HG03060 (cell line): ENCODE data around the gene PIPOX.

Experiments
- ATAC-seq: cut with Tn5 transposase; IDR thresholded peaks from one replicate; pipeline ENCODE4 v1.9.1; 2021; ENCODE audit warnings: low read depth, moderate number of reproducible peaks; ENCODE audit not compliant: unreplicated experiment

The PIPOX gene

GRCh38 chr17:29042679-29043538, at the start of gene PIPOX:
Gene PIPOX, plus strand, starts transcription at chr17:29043141. Its CDS starts 85 bp downstream, at chr17:29043226.
- ATAC-seq = no peak

GRCh38 chr17:28993645-28994426, 49.1 kb upstream of the PIPOX start:
- no peak for ATAC-seq

- no peak for ATAC-seq
These were observed 46.3 kb upstream of the PIPOX start for GRCh38 chr17:28996554-28997096.

GRCh38 chr17:28997806-28998205, 45.1 kb upstream of the PIPOX start:
- no peak for ATAC-seq

- ATAC-seq = no peak
These were observed 43.7 kb upstream of the PIPOX start for GRCh38 chr17:28999206-28999605.

GRCh38 chr17:29000973-29001372, 42.0 kb upstream of the PIPOX start:
- no peak for ATAC-seq

GRCh38 chr17:29002811-29003210, 40.1 kb upstream of the PIPOX start:
- no peak for ATAC-seq

- no peak for ATAC-seq
These were observed 39.7 kb upstream of the PIPOX start for GRCh38 chr17:29003289-29003688.

- no peak for ATAC-seq
These were observed 38.8 kb upstream of the PIPOX start for GRCh38 chr17:29004081-29004692.

GRCh38 chr17:29005936-29006511, 36.9 kb upstream of the PIPOX start, which contains the start of gene SEZ6:
Gene SEZ6, minus strand, starts transcription at chr17:29006033. Its CDS starts 164 bp downstream, at chr17:29005869.
- ATAC-seq = no peak

GRCh38 chr17:29007456-29007855, 35.5 kb upstream of the PIPOX start:
- no peak for ATAC-seq

- no peak for ATAC-seq
These were observed 35.0 kb upstream of the PIPOX start for GRCh38 chr17:29007860-29008455.

- ATAC-seq = no peak
These were observed 34.4 kb upstream of the PIPOX start for GRCh38 chr17:29008591-29008990.

GRCh38 chr17:29010129-29010528, 32.8 kb upstream of the PIPOX start:
- no peak for ATAC-seq

GRCh38 chr17:29010586-29010985, 32.4 kb upstream of the PIPOX start:
- no peak for ATAC-seq

GRCh38 chr17:29012535-29012934, 30.4 kb upstream of the PIPOX start:
- ATAC-seq = no peak

- ATAC-seq = no peak
These were observed 28.2 kb upstream of the PIPOX start for GRCh38 chr17:29014716-29015115.

GRCh38 chr17:29016345-29017210, 26.4 kb upstream of the PIPOX start:
- ATAC-seq = no peak

GRCh38 chr17:29018788-29019474, 24.0 kb upstream of the PIPOX start:
- no peak for ATAC-seq
